Fibroblast of pulmonary artery (primary cell): Measurements from ENCODE around the gene GOLGA8B.
"Not testable (repeated sequence)": the region's sequence is repeated elsewhere in the genome, so short reads cannot be mapped to it uniquely, and the experiment has no call there.

ENCODE experiments used
- DNase-seq: peaks from one replicate; pipeline ENCODE4 v3.0.0-alpha.2; 2010; ENCODE audit warnings: low read depth
- H3K4me3 ChIP-seq: replicated peaks from 2 replicates; pipeline ENCODE4 v1.5.1; 2011; ENCODE audit warnings: low read depth, mild to moderate bottlenecking, control low read depth, low read length, moderate library complexity

GOLGA8B gene

GRCh38 chr15:34564711-34565110 lies 18.7 kb downstream of the GOLGA8B start:
- not testable (repeated sequence) for DNase-seq, H3K4me3 ChIP-seq

- DNase-seq, H3K4me3 ChIP-seq: not testable (repeated sequence)
These were observed 22.6 kb downstream of the GOLGA8B start for GRCh38 chr15:34560814-34561213.

- not testable (repeated sequence) for DNase-seq, H3K4me3 ChIP-seq
These were observed 23.7 kb downstream of the GOLGA8B start for GRCh38 chr15:34559764-34560163.

GRCh38 chr15:34555162-34555561 lies 28.3 kb downstream of the GOLGA8B start:
- not testable (repeated sequence) for H3K4me3 ChIP-seq, DNase-seq

- not testable (repeated sequence) for H3K4me3 ChIP-seq, DNase-seq
These were observed 28.7 kb downstream of the GOLGA8B start for GRCh38 chr15:34554716-34555115.

- not testable (repeated sequence) for H3K4me3 ChIP-seq, DNase-seq
These were observed 29.3 kb downstream of the GOLGA8B start for GRCh38 chr15:34554126-34554525.

GRCh38 chr15:34550129-34550528 lies 33.3 kb downstream of the GOLGA8B start:
- not testable (repeated sequence) for DNase-seq, H3K4me3 ChIP-seq

- not testable (repeated sequence) for DNase-seq, H3K4me3 ChIP-seq
These were observed 34.1 kb downstream of the GOLGA8B start for GRCh38 chr15:34549381-34549809.

GRCh38 chr15:34543860-34544649 lies 39.4 kb downstream of the GOLGA8B start:
- H3K4me3 ChIP-seq, DNase-seq: not testable (repeated sequence)

- DNase-seq, H3K4me3 ChIP-seq: not testable (repeated sequence)
These were observed 47.6 kb downstream of the GOLGA8B start for GRCh38 chr15:34535857-34536256.
